Mesodermal cell (in vitro differentiated cells): ENCODE results near the gene NME3.
"Not testable (repeated sequence)": the region's sequence is repeated elsewhere in the genome, so short reads cannot be mapped to it uniquely, and the experiment has no call there.

ENCODE experiments used
- H3K27ac ChIP-seq: 2 replicates; pipeline ENCODE4 v1.7.0; 2013; ENCODE audit warnings: mild to moderate bottlenecking, low read depth, low read length, moderate library complexity; ENCODE audit not compliant: severe bottlenecking
- H3K36me3 ChIP-seq: 2 replicates; pipeline ENCODE4 v1.7.1; 2013; ENCODE audit warnings: mild to moderate bottlenecking, low read length, moderate library complexity; ENCODE audit not compliant: control insufficient read depth, insufficient read depth
- H3K4me1 ChIP-seq: one replicate; pipeline ENCODE4 v1.7.1; 2013; ENCODE audit warnings: mild to moderate bottlenecking, low read length; ENCODE audit not compliant: insufficient read depth, control insufficient read depth, poor library complexity, severe bottlenecking
- H3K4me3 ChIP-seq: 2 replicates; pipeline ENCODE4 v1.7.0; 2013; ENCODE audit warnings: low read length, control low read depth, mild to moderate bottlenecking; ENCODE audit not compliant: insufficient read depth, poor library complexity, severe bottlenecking; ENCODE audit errors: extremely low read depth
- H3K9me3 ChIP-seq: 2 replicates; pipeline ENCODE4 v1.7.1; 2013; ENCODE audit warnings: mild to moderate bottlenecking, low read length, moderate library complexity; ENCODE audit not compliant: control insufficient read depth
- WGBS, 2 experiments: methylation state at CpG; one replicate each; pipeline ENCODE4 v1.1.5; 2013; ENCODE audit warnings: missing lambda C conversion rate in 2 of 2; ENCODE audit not compliant: insufficient coverage in 2 of 2; 5-methylcytosine and 5-hydroxymethylcytosine counted together

Gene NME3

DNA sequence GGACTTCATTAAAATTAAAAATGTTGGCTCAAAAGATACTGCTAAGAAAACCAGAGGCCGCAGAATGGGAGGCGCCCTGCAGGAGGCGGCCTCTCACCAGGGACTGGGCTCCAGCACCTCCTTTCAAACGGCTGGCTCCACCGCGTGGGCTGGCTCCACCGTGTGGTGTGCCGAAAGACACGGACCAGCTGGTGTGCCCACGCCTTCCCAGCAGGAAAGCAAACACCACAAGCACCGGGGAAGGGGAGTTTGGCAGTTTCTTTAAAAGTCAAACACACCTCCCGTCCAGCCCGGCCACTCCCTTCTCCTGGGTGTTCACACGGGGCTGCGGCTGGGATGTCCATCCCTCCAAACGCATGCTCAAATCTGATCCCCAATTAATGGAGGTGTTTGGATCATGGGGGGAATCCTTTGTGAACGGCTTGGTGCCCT lies 41.4 kb upstream of the NME3 start:
- Histone ChIP-seq H3K4me1 (no peaks in the 10 kb centered on the region), H3K4me3 (no peak overlapping the region), H3K9me3 (no peaks in the 10 kb centered on the region), H3K27ac (no peak overlapping the region), H3K36me3 (peaks cover 38% of the 10 kb centered on the region)
- 47 to 54% methylated on average over 11 to 13 of the region's 17 CpGs for WGBS, 2 experiments

GRCh38 chr16:1810536-1810935 lies 39.2 kb upstream of the NME3 start:
- WGBS, 2 experiments, result 92 to 95% methylated on average over 11 to 13 of the region's 16 CpGs
- H3K27ac ChIP-seq, result no peak overlapping the region
- H3K4me1 ChIP-seq, result no peaks in the 10 kb centered on the region
- H3K9me3 ChIP-seq, result no peaks in the 10 kb centered on the region
- H3K36me3 ChIP-seq, result peaks cover 38% of the 10 kb centered on the region
- H3K4me3 ChIP-seq, result no peak overlapping the region

- no peaks in the 10 kb centered on the region for H3K4me1 ChIP-seq
- WGBS, 2 experiments, result 95 to 98% methylated on average over 9 to 10 of the region's 16 CpGs
- no peaks in the 10 kb centered on the region for H3K9me3 ChIP-seq
- H3K4me3 ChIP-seq, result no peak overlapping the region
- peaks cover 43% of the 10 kb centered on the region for H3K36me3 ChIP-seq
- no peak overlapping the region for H3K27ac ChIP-seq
These were observed 38.8 kb upstream of the NME3 start for GRCh38 chr16:1810106-1810505.

- H3K27ac ChIP-seq, result no peak overlapping the region
- H3K9me3 ChIP-seq, result no peaks in the 10 kb centered on the region
- no peak overlapping the region for H3K4me3 ChIP-seq
- H3K36me3 ChIP-seq, result peaks cover 48% of the 10 kb centered on the region
- no peaks in the 10 kb centered on the region for H3K4me1 ChIP-seq
- WGBS, 2 experiments, result 65 to 73% methylated on average over 16 to 27 of the region's 28 CpGs
These were observed 38.0 kb upstream of the NME3 start for GRCh38 chr16:1809281-1809801.

DNA sequence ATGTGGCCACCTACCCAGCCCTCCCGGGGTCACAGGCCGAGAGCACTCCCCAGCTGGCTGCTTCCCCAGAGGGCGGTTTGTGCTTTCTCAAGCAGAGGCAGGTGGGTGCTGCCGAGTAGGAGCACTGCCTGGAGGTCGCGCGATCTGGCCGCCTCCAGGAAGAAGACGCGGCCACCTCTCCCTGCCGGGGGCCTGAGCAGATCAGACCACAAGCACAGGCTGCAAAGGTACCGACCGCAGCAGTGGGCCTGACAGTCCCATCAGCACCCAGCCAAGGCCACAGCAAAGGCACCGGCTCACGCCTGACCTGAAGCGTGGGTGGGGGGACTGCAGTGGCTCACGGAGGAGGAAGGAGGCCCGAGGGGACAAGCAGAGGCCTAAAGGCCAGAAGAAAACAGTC lies 37.3 kb upstream of the NME3 start:
- Histone ChIP-seq H3K4me3 (no peak overlapping the region), H3K36me3 (peaks cover 44% of the 10 kb centered on the region), H3K4me1 (no peaks in the 10 kb centered on the region), H3K27ac (no peak overlapping the region), H3K9me3 (no peaks in the 10 kb centered on the region)
- WGBS, 2 experiments, result 79% methylated on average over 14 to 17 of the region's 18 CpGs

DNA sequence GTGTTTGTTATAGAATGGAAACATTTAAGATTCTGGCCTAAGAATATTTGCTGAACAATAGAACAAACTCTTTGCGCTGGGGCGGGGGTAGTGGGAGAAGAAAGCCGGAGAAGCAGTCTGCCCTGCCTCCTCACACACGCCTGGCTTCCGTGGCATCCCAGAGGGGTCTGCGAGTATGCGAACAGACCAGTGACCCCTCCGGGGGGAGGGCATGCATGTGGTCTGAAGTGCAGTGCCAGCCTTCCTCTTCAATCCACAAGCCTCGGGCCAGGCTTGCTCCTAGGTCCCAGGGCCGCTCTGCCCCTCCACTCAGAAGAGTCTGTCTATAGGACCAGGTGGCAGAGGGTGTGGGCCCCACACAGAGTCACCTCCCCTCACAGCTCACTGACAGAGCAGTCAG lies 36.3 kb upstream of the NME3 start:
- H3K36me3 ChIP-seq, result peaks cover 42% of the 10 kb centered on the region
- H3K4me3 ChIP-seq, result no peak overlapping the region
- H3K9me3 ChIP-seq, result no peaks in the 10 kb centered on the region
- no peak overlapping the region for H3K27ac ChIP-seq
- no peaks in the 10 kb centered on the region for H3K4me1 ChIP-seq
- 81 to 83% methylated on average over 6 to 10 of the region's 10 CpGs for WGBS, 2 experiments

- no peaks in the 10 kb centered on the region for H3K4me1 ChIP-seq
- no peak overlapping the region for H3K4me3 ChIP-seq
- peaks cover 14% of the 10 kb centered on the region for H3K36me3 ChIP-seq
- H3K27ac ChIP-seq, result no peak overlapping the region
- 82% methylated on average over 10 of the region's 10 CpGs for WGBS, 2 experiments
- H3K9me3 ChIP-seq, result peaks cover 4% of the 10 kb centered on the region
These were observed 29.4 kb upstream of the NME3 start for GRCh38 chr16:1800701-1801100.

GRCh38 chr16:1799263-1799662 lies 27.9 kb upstream of the NME3 start:
- H3K27ac ChIP-seq, H3K9me3 ChIP-seq, H3K4me1 ChIP-seq, H3K4me3 ChIP-seq, H3K36me3 ChIP-seq: not testable (repeated sequence)
- 88% methylated on average over 1 of the region's 5 CpGs; no CpG with 5 or more reads in 1 of the 2 experiments for WGBS, 2 experiments

DNA sequence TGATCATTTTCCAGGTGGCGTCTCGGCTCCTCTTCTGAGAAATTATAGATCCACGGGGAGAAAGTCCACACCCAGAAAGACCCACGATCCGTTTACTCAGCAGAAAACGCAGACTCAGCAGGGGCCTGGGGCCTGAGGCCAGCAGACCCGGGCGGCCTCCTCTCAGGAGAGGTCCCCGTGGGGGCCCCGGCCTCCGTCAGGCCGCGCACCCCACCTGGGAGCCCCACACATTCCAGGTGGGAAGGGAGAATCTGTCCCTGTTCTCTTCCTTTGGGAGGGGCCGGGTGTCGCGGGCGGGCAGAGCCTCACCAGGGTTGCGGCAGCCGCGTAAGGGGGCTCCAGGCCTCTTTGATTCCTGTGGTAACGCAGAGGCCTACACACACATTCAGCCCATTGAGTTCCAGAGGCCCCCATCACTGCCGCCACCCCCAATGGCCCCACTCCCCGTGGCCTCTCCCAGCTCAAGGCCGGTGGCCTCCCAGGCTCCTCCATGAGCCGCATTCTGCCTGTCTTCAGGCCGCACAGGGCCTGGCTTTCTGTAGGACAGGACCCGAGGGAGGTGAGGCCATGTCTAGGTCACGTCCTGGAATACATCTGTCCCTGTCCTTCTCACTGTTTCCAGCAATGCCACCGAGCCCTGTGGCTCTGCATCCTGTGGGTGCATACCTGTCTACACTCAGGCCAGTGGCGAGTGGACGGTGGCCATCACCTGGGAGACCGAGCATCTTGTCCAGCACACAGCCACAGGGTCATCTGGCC lies 23.7 kb upstream of the NME3 start:
- H3K4me3 ChIP-seq, result no peak overlapping the region

GRCh38 chr16:1794221-1794871 lies 23.0 kb upstream of the NME3 start:
- no peaks in the 10 kb centered on the region for H3K4me1 ChIP-seq
- peaks cover 8% of the 10 kb centered on the region for H3K36me3 ChIP-seq
- H3K27ac ChIP-seq, result no peak overlapping the region
- H3K9me3 ChIP-seq, result peaks cover 4% of the 10 kb centered on the region
- 80 to 90% methylated on average over 10 to 15 of the region's 18 CpGs for WGBS, 2 experiments
- no peak overlapping the region for H3K4me3 ChIP-seq

More for the DNA sequence above, 23.7 kb upstream of the NME3 start:
- Histone ChIP-seq H3K9me3 (peaks cover 4% of the 10 kb centered on the region), H3K4me1 (no peaks in the 10 kb centered on the region), H3K27ac (no peak overlapping the region), H3K36me3 (peaks cover 2% of the 10 kb centered on the region)
- WGBS, 2 experiments, result 90 to 96% methylated on average over 25 to 28 of the region's 32 CpGs
